Erythroblast (primary cell): Measurements from ENCODE around the gene PUDP.
"Not testable (repeated sequence)": the region's sequence is repeated elsewhere in the genome, so short reads cannot be mapped to it uniquely, and the experiment has no call there.

ENCODE experiments used
- DNase-seq, 2 experiments: peaks; one replicate each; lab custom pipeline; 2025; lab: John Stamatoyannopoulos, UW
- GATA1 ChIP-seq: IDR thresholded peaks from 2 replicates; pipeline ENCODE4 v1.6.1; 2011; ENCODE audit warnings: low read depth, mild to moderate bottlenecking, control low read depth, low read length, moderate library complexity
- POLR2A ChIP-seq: IDR thresholded peaks from 2 replicates; pipeline ENCODE4 v1.6.1; 2011; ENCODE audit warnings: mild to moderate bottlenecking, low read length

PUDP gene

DNA sequence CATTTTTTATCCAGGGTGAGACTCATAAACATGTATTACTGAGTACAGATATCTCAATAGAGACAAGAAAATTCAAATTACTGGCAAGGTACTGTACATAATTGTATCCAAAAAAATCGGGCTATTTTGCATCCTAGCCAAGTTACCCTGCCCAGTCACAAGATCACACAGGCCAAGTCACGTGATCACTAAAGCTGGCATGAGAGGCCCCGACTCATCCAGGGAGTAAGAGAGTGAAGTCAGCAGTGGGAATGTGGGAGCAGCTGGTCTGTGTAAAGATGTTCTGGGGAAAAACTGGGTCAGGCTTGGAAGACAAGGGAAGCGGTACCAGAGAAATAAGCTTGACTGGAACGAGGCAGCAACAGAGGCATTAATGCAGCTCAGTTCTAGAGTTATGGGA is 119.7 kb downstream of the PUDP start:
- no peak for DNase-seq
- TF ChIP-seq POLR2A (no peak), GATA1 (no peak)

DNA sequence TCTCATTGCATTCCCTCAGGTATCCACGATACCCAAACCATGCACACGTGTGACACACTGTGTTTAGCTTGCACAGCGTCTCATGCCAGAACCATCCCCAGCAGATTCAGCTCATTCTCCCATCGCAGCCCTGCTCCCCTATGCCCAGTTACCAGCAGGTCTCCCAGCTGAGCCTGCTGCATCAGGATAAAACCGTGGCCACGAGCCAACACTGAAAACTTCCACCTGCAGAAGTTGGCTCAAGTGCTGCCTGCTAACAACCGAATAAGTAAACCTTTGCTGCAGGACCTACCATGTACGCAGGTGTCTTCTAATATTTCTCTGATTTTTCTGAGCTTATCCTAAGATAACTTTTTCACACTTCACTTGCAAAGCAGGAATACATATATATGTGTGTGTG is 120.9 kb downstream of the PUDP start:
- TF ChIP-seq POLR2A, result no peak
- no peak for TF ChIP-seq GATA1
- DNase-seq, result no peak

DNA sequence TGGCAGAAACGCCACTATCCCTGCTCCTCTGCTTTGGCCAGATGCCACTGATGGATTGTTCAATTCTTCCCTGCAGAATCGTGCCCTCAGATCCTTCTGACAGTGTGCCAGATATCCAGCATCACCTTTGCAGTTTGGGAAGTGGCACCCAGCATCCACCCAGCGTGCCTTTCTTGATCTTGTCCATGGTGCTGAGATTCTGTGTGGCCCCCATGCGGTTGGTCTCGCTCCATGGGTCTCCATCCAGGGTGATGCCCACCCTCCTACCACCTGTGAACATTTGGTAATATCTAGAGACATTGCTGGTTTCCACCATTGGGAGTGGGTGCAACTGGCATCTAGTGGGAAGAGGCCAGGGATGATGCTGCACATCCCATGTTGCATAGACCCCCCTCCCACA is 121.6 kb downstream of the PUDP start:
- not testable (repeated sequence) for DNase-seq

DNA sequence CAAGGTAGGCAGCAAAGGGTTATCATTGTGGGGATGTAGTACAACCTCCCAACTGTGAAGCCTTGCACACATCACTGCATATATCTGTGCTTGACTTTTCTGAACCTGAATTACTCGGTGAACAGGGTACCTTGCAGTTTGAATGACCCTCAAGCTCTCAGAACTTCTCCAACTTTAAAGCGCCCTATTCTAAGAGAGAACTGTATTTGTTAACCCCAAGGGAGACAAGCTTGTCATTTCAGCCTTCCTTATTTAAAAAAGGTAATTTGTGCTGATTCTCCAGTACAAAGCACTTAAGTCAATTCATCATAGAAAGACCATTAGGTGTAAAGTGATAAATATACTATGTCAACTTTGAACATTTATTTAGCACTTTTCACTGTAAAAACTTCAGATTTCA is 122.5 kb downstream of the PUDP start:
- no peak for TF ChIP-seq POLR2A

DNA sequence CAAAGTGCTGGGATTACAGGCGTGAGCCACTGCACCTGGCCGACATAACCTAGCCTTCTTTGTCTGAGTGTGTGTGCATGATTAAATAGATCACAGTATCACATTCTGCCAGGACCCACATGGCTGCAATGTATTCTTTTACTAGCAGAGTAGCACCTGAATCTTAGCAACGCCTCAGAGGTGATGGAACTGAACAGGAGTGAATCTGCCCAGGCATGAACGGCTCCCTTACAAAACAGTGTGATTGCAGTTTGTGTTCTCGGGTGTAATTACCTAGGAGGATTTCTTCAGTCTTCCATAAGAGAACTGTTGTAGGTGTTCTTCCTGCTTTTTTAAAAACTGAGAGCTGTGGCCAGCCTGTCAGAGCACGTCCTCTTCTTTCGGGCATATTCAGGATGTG is 123.1 kb downstream of the PUDP start:
- no peak for TF ChIP-seq POLR2A
- TF ChIP-seq GATA1, result no peak
- DNase-seq, result no peak

More for the DNA sequence above, 122.5 kb downstream of the PUDP start:
- DNase-seq, result no peak

DNA sequence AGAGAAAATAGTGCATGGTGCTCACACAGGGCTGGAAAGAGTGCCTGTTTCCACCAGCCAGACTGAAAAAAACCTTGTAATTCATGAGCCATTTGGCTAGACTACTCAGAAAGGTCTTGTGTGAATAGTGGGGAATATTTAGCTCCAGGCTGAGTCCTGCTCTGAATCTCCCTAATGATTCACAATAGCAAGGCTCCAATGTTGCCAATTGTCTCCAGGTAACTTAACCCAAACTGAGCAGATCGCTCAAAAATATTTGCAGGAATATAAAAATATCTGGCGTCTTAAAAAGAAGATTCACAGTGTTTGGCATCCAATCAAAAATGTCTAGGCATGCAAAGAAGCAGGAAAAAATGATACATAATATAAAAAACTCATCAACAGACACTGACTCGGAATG is 125.0 kb downstream of the PUDP start:
- DNase-seq, result not testable (repeated sequence)

DNA sequence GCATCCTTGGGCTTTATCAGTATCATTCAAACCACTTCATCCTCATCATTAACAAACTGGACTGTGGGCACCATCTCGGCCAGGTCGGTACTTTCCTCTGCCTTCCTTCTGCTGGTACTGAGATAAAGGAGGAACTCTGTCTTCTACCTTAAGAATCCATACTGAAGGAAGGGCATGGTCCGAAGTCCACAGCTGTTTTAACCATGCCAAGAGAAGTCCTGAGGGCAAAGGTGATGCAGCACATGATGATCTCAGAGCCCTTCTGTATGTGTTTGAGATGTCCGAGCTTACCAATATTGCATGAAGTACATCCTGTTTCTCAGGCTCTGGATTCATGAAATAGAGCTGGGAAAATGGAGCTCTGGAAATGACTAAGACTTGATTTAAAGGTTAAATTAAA is 126.0 kb downstream of the PUDP start:
- no peak for TF ChIP-seq POLR2A
- no peak for TF ChIP-seq GATA1
- DNase-seq, result no peak

DNA sequence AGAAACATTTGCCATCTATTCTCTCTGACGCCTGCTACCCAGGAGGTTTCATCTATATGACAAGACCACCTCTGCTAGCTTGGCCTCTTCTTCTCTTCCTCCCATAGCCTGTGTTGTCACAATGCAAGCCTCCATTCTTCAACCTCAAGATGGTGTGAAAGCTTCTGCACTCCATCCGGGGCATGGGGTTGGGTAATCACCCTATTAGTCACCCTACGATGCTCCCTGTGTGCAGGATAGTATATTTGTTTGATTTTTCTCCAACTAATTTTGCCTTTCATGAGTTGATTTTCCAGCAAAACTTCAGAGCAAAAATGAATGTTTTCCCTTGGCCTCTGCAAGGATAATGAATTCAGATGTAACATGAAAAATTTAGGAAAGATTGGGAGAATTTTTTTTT is 128.4 kb downstream of the PUDP start:
- DNase-seq, result no peak
- TF ChIP-seq POLR2A (no peak), GATA1 (no peak)

DNA sequence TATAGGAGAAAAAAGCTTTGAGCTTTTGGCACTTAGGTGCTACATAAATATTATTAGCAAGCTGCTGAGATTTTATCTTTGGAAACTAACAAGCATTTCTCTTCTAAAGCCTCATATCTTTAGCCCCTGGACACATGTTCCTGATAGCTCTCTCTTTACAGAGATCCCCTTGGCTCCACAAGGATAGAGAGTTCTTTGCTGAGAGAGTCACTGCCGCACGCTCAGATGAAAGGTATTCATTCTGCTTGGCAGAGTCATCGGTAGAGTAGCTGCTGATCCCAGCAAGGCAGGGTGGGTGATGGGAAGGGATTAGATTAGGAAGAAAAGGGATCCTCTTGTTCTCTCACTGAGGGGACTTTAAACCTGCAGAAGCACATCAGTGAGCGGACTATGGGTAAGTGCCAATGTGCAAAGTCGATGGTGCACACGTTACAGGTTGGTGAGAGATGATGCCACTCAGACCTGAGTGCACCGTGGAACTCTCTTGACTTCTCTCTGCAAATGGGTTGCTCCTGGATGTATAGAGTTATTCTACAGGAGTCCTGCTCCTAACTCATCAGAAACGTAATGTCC is 135.6 kb downstream of the PUDP start:
- not testable (repeated sequence) for DNase-seq

DNA sequence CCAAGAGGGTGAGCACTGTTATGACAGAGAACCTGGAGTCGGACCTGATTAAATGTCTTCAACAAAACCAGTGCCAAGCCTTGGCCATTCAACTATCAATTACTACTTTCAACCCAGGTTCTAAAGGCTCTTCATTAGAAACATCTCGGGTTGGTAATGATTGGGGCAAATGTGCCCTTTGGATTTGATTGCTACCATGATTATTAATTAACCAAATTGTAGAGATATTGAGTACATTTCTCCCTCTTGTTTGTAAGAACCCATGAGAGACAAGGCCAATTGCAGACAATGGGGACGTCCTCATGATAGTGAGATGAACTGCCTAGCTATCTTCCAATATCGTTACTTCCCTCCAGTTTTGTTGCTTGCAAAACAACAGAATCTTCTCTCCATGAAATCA is 137.1 kb downstream of the PUDP start:
- DNase-seq, result not testable (repeated sequence)

DNA sequence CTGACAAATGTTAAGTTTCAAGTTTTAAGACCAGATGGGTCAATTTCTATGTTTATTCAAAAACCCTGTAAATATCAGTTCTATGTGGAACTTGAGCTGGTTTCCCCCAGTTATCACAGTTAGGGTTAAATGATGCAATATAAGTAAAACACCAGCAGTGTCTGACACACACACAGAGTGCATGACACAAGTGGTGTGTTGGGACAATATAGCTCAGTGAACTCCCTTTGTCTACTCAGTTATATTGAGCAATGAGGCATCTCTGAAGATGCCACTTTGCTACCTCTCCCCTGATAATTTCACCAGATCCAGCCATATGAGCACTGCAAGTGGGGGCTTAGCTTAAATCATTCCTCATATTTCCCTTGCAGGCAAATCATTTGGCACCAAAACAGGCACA is 140.6 kb downstream of the PUDP start:
- DNase-seq, result not testable (repeated sequence)
